ENCODE results near the gene CD163L1.

Gene CD163L1

DNA sequence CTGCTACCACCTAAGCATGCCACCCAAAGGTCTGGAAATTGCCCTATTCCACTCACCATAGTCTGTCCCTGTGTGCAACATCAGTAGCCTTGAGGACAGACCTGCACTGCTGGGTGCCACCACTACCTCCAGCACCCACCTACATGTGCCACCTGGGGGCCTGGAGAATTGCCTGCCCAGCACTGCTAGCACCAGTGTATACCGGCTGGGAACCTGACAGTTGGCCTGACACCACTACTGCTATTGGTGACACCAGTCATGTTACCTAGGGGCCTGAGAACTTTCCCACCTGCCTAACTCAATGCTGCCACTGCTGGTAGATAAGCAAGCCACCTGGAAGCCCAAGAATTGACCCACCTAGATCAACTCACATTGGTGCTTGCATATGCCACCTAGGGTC is 60.8 kb downstream of the CD163L1 start:
- no peak overlapping the region for H3K4me3 ChIP-seq (ENCODE audit: low read depth, low read length)
- no peak for DNase-seq (ENCODE audit: low read depth)
- TF ChIP-seq, protein P1, sequence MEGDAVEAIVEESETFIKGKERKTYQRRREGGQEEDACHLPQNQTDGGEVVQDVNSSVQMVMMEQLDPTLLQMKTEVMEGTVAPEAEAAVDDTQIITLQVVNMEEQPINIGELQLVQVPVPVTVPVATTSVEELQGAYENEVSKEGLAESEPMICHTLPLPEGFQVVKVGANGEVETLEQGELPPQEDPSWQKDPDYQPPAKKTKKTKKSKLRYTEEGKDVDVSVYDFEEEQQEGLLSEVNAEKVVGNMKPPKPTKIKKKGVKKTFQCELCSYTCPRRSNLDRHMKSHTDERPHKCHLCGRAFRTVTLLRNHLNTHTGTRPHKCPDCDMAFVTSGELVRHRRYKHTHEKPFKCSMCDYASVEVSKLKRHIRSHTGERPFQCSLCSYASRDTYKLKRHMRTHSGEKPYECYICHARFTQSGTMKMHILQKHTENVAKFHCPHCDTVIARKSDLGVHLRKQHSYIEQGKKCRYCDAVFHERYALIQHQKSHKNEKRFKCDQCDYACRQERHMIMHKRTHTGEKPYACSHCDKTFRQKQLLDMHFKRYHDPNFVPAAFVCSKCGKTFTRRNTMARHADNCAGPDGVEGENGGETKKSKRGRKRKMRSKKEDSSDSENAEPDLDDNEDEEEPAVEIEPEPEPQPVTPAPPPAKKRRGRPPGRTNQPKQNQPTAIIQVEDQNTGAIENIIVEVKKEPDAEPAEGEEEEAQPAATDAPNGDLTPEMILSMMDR (IDR thresholded peaks at IDR 0.05; ENCODE audit: insufficient read depth, low read depth, low read length, missing control alignments), result no peak

DNA sequence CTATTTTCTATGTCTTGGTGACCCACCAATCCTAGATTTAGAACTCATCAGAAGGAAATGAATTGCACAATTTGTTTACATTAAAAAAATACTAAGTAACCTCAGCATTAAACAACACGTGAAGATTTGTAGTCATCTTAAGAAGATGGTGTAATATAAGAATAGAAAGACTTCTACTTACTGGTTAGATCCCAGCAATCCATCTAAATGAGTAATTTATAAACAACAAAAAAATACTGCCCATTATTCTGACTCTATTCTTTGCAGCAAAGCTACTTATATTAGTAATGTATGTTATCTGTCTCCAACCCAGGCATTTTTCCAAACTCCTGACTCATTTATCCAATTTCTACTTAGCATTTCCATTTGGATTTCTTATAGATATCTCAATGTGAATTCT is 67.8 kb downstream of the CD163L1 start:
- no peak for DNase-seq (ENCODE audit: low read depth)
- H3K4me3 ChIP-seq (ENCODE audit: low read depth, low read length), result no peak overlapping the region
- TF ChIP-seq, protein P1 (IDR thresholded peaks at IDR 0.05; ENCODE audit: insufficient read depth, low read depth, low read length, missing control alignments), result no peak

DNA sequence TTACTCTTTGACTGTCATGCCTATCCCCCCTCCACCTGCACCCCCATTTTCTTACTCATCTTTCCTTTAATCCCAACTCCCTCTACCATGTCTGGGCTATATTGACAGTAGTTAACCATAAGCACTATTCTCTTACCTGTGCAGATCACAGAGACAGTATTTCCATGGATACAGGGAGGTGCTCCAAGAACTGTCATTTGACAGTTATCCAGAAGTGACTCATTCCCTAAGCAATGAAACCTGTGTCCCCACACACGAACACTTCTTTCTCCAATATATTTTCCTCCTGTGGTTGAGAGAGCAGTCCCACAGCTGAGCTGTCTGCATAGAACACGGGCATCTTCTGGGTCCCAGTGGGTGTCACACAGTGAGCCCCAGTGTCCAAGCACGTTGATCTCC is 68.8 kb downstream of the CD163L1 start:
- DNase-seq (ENCODE audit: low read depth), result no peak
- H3K4me3 ChIP-seq (ENCODE audit: low read depth, low read length), result no peak overlapping the region
- TF ChIP-seq, protein P1 (IDR thresholded peaks at IDR 0.05; ENCODE audit: insufficient read depth, low read depth, low read length, missing control alignments), result no peak

GRCh38 chr12:7374423-7375144 is 69.4 kb downstream of the CD163L1 start:
- H3K4me3 ChIP-seq (ENCODE audit: low read depth, low read length), result no peak overlapping the region
- DNase-seq (ENCODE audit: low read depth), result peak; percentile 50

DNA sequence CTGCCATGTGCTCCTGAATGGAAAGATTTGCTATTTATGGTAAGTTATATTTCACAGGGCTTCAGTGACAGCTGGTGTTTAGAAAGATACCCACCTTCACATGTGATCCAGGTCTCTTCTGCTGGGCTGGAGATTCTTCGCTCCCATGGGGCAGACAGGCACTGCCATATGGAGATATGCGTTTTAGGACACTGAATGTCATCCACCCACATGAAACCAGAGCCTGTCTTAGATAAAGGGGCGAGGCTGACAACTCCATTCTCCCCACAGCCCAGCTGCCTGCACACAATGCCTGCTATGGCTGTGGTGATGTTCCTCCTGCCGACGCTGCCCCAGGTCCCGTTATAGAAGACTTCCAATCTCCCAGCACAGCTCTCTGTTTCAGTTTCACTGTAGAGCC is 70.7 kb downstream of the CD163L1 start:
- DNase-seq (ENCODE audit: low read depth), result no peak
- TF ChIP-seq, protein P1 (IDR thresholded peaks at IDR 0.05; ENCODE audit: insufficient read depth, low read depth, low read length, missing control alignments), result no peak
- H3K4me3 ChIP-seq (ENCODE audit: low read depth, low read length), result no peak overlapping the region

More at GRCh38 chr12:7374423-7375144, 69.4 kb downstream of the CD163L1 start:
- TF ChIP-seq, protein P1 (IDR thresholded peaks at IDR 0.05; ENCODE audit: insufficient read depth, low read depth, low read length, missing control alignments), result peak; percentile 57

GRCh38 chr12:7369274-7369729 is 74.7 kb downstream of the CD163L1 start:
- H3K4me3 ChIP-seq (ENCODE audit: low read depth, low read length), result peak overlapping the region; percentile 43
- DNase-seq (ENCODE audit: low read depth), result peak; percentile 76
- TF ChIP-seq, protein P1 (IDR thresholded peaks at IDR 0.05; ENCODE audit: insufficient read depth, low read depth, low read length, missing control alignments), result no peak

- TF ChIP-seq, protein P1 (IDR thresholded peaks at IDR 0.05; ENCODE audit: insufficient read depth, low read depth, low read length, missing control alignments), result no peak
- H3K4me3 ChIP-seq (ENCODE audit: low read depth, low read length), result no peak overlapping the region
- no peak for DNase-seq (ENCODE audit: low read depth)
These were observed 81.2 kb downstream of the CD163L1 start for GRCh38 chr12:7362734-7363133.
